Activated CD8-positive, alpha-beta memory T cell treated with anti-CD3 and anti-CD28 coated beads, Interleukin-2, amount 50 U/mL, for 48 hours (primary cell): ENCODE data around the gene CEMIP.

Experiments
- DNase-seq: peaks from one replicate; pipeline ENCODE4 v3.0.0-alpha.2; 2020

The CEMIP gene, protein sequence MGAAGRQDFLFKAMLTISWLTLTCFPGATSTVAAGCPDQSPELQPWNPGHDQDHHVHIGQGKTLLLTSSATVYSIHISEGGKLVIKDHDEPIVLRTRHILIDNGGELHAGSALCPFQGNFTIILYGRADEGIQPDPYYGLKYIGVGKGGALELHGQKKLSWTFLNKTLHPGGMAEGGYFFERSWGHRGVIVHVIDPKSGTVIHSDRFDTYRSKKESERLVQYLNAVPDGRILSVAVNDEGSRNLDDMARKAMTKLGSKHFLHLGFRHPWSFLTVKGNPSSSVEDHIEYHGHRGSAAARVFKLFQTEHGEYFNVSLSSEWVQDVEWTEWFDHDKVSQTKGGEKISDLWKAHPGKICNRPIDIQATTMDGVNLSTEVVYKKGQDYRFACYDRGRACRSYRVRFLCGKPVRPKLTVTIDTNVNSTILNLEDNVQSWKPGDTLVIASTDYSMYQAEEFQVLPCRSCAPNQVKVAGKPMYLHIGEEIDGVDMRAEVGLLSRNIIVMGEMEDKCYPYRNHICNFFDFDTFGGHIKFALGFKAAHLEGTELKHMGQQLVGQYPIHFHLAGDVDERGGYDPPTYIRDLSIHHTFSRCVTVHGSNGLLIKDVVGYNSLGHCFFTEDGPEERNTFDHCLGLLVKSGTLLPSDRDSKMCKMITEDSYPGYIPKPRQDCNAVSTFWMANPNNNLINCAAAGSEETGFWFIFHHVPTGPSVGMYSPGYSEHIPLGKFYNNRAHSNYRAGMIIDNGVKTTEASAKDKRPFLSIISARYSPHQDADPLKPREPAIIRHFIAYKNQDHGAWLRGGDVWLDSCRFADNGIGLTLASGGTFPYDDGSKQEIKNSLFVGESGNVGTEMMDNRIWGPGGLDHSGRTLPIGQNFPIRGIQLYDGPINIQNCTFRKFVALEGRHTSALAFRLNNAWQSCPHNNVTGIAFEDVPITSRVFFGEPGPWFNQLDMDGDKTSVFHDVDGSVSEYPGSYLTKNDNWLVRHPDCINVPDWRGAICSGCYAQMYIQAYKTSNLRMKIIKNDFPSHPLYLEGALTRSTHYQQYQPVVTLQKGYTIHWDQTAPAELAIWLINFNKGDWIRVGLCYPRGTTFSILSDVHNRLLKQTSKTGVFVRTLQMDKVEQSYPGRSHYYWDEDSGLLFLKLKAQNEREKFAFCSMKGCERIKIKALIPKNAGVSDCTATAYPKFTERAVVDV (N-terminal part only)

DNA sequence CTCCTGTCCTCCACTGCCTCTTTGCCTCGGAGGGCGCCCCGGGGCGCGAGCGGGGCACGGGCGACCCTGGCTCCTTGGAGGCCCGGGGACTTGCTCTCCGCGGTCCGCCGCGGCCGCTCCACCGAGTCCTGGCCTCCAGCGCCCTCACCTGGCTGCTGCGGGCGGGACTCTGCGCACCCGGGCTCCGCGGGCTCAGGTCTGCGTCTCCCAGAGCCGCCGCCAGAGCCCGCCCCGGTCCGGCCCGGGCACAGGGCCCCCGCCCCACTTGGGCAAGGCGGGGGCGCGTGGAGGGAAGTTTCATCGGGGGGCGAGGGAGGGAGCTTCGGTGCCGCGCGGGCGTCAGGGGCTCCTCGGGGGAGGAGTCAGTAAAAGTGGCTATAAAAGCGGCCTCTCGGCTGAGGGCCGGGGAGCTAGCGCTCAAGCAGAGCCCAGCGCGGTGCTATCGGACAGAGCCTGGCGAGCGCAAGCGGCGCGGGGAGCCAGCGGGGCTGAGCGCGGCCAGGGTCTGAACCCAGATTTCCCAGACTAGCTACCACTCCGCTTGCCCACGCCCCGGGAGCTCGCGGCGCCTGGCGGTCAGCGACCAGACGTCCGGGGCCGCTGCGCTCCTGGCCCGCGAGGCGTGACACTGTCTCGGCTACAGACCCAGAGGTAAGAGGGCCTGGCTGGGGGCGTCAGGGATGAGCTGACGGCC, at the start of gene CEMIP:
Gene CEMIP, plus strand, starts transcription at position 407 of the 694 bp plus-strand sequence. CDS start 94,510 bp downstream, outside the sequence.
- DNase-seq, result peak; percentile 87

DNA sequence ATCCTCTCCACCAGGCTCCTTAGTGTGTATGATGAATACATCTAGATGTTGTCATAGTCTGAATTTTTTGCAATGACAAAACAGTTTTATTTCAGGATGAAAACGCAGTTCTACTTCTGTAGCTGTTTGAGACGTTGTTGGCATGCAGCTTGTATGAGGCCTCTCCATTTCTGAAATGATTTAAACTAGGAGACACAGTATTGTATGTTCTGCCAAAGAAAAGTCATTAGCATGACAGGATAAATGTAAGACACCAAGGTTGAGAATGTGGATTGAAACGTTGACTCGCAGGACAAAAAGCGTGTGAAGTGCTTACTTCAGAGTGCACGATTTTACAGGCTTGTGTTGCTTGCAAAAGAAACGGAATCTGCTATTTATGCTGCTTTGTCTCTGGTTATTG, 48.8 kb upstream of the CEMIP start:
- no peak for DNase-seq

DNA sequence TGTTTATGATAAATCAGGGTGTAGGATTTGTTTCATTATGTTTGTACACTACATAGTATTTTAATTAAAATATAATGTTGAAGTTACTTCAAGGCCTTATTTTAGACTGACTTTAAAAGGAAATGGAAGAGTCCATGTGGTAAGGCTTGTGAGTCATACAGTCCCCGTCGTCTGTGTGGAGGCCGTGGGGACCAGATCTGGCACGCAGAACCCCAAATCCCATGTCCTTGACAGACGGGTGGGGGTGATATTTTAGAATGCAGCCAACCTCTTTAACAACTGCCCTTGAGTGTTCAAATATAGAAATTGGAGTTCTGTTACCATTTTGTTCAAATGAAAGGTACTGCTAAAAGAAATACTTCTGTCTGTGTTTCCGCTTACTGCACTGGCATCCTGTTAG, 48.2 kb upstream of the CEMIP start:
- DNase-seq, result no peak

DNA sequence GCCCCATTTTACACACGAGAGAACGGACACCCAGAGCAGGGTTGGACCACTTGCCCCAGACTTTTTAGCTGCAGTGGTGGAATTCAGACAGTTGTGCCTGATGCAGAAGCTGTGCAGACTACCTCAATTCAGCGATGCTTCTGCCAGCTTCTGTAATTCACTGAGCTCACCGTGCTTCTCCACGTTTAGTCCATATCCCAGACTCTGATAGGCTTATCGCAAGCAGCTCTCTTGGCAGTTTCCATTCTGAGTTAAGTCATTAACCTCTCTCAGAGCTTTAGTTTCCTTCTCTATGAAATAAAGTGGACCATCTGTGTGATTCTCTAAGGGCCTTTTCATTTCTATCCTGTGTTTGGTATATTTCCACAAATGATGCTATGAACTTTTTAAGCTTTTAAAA, 47.0 kb upstream of the CEMIP start:
- no peak for DNase-seq

DNA sequence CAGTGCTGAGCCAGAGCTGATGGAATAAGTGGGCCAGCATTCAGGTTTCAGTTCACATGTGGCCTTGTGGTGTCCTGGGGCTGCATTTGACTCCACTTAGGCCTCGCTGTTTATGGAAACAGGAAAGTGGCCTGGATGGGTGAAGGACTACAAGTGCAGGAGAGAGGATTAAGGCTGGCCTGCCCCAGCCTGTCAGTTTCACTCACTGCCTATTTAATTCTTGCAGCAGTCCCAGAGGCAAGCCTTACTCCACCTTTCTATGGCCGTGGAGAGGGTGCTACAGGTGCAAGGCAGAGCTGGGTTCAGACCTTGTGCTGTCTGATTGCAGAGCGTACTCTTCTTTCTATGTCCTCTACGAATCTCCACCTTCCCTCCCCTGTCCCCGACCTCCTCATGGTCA, 46.4 kb upstream of the CEMIP start:
- no peak for DNase-seq

DNA sequence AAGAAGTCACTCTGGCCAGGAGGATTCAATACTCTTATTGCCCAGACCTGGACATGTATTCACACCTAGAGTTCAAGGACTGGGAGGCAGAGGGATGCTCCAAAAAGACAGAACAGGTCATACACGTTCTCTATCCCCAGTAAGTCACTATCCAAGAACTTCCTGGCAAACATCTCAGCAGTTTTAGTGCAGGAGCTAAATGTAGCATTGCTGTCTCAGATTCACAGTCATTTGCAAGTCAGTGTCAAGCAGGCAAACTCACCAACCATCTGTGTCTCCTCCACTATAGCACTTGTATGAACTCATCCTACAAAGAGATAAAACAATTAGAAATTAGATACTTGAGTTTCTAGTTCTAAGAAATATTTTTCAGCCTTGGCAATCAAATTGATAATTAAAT, 45.7 kb upstream of the CEMIP start:
- DNase-seq, result no peak

DNA sequence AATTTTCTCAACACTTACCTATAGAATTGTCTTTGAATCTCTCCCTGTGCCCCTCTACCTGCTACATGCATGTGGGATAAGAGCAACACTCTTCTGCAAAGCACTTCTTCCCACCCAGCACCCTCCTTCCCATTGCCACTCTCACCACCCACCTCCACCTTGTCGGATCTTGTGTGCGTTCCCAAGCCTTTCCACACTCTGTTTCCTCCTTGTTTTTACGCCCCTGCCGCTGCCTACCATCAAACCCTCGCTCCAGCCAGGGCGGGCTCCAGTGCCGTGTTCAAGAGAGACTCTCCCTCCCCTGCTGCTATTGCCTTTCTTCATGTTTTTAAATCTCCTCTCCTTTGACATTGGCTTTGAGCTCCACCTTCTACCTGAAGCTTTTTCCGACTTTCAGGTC, 43.8 kb upstream of the CEMIP start:
- DNase-seq, result no peak

DNA sequence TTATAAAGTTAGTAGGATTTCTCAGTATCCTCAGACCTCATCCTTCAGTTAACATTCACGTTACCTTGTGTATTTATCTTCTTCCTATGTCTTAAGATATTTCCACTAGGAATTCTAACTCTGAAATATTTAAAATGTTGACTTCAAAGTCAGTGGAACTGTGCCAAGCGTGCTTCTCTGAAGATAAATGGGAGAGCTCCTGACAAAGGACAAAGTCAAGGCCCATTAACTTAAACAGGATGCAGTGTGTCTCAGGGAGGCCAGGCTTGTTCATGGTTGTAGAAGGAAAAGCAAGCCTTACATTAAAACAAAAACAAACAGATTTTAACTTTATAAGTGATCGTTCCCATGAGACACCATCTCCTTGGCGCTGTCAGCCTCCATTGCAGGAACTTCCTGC, 42.6 kb upstream of the CEMIP start:
- no peak for DNase-seq

DNA sequence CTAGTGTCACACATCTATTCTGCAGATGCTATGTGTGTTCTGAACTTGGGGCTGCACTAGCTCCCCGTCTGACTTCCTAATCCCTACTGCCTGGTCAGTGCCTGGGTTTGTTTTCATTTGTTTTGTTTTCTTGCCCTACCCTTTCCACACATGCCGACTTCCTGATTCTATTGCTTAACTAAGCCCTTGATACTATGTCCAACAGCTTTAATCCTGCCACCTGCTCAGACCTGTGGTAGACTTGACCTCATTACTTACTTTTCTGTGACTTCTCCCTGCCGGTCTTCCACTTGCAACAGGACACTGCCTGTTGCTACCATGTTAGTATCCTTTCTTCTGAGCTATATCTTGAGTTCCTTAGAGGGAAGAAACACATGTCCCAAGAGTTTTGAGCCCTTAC, 39.3 kb upstream of the CEMIP start:
- no peak for DNase-seq

DNA sequence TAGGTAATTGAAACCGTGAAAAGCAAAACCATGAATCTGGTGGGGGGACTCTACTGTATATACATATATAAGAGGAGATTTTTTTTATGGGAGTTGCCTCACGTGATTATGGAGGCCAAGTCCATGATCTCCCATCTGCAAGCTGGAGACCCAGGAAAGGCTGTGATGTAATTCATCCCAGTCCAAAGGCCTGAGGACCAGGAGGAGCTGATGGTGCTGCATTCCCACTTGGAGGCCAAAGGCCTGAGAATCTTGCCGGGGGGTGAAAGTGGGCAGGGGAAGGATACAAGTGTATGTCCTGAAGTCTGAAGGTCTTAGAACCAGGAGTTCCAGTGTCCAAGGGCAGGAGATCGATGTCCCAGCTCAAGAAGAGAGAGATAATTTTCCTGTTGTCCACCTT, 37.1 kb upstream of the CEMIP start:
- DNase-seq, result no peak

DNA sequence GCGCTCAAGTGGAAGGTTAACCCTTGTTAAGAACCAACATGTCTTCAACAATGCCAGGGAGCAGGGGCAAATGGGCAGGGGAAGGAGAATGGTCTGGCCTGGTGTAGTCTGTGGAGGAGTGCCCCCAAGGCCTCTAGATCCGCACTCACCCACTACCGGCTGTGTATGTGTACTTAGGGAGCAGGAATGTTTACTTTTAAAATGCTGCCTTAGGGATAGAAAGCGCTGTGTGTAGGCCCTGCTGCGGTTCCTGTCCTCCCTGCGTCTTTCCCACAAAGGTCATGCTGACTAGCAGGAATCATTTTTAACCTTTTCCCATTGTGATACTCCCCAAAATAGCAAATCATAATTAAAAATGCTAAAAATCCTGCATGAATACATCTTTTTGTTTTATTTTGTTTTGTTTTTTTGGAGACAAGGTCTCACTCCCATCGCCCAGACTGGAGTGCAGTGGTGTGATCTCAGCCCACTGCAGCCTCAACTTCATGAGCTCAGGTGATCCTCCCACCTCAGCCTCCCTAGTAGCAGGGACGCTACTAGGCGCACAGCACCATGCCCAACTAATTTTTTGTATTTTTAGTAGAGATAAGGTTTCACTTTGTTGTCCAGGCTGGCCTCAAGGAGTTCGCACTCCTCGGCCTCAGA, 35.9 kb upstream of the CEMIP start:
- DNase-seq, result no peak

DNA sequence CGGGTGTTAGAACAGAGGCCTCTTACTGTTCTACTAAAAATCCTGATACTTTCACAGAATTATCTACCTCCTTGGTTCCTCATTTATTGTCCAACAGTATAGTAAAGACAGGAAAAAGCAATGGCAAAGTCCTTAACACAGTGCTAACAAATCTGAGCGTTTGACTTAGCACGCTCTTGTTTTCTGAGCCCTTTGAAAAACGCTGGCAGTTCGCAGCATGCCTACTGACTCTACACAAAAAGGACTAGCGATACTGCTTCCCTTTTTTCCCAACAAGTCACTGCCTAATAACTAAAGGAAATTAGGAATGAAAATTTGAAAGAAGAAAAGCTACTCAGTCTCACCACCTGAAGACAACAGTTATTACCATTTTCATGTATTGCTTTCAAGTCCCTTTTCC, 34.8 kb upstream of the CEMIP start:
- DNase-seq, result no peak

DNA sequence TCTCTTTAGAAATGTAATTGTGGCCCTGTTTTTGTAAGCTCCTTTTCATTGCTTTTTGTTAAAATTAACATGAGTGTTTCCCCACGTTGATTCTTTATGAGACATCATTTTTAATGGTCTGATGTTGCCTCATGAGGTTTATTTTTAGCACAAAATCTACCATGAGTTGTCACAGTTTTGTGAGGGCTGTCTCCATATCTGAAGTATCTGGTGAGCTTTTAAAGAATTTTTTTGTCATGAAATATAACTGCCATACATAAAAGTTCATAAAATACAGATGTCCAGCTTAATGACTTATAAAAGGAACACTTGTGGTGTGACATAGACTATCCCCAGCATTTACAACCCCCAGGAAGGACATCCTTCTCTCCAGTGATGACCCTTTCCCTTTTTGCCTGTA, 34.3 kb upstream of the CEMIP start:
- no peak for DNase-seq

DNA sequence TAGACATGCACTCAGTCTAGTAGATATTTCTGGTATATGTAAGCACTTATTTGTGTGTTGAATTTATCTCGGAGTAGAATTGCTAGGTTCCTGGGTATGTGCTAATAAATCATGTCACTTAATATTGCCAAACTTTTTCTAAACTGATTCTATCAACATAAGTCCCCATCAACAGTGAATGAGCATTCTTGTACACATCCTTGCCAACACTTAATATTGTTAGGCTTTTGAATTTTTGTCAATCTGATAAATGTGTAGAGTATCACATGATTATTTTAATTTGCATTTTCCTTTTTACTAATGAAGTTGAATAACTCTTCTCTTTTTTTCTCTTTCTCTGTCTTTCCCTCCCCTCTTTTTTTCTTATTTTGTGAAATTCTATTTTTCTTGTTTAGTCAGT, 33.3 kb upstream of the CEMIP start:
- DNase-seq, result no peak

DNA sequence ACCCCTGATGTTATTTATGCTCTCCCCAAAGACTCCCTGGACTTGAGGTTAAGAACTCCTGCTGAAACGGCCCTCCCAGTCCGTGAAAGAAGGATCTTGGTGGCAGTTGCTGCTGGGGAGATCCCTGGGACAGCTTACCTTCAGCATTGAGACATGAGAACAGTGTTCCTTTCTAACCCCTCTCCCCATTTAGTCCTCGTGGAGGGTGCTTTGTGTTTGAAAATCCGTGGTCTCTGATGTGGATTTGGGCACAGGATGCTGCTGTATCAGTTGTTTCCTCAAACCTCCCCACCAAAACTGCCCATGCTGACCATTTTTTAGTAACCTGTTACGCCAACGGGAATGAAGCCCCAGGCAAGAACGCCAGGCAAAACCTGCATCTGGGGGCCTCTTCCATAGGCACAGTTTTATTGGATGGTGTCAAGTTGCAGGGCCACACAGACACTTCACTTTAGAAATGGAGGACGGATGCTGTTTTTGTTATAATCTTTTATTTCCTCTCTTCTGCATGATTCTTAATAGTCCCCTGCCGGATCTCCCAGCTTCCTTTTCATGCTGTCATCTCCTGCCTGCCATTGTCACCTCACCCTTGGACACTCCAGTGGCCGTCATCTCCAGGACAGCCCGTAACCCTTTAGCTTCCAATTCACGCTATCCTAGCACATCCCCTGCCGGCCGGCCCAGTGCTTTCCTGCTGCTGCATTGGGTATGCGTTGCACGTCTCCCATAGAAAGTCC, 31.7 kb upstream of the CEMIP start:
- DNase-seq, result no peak

DNA sequence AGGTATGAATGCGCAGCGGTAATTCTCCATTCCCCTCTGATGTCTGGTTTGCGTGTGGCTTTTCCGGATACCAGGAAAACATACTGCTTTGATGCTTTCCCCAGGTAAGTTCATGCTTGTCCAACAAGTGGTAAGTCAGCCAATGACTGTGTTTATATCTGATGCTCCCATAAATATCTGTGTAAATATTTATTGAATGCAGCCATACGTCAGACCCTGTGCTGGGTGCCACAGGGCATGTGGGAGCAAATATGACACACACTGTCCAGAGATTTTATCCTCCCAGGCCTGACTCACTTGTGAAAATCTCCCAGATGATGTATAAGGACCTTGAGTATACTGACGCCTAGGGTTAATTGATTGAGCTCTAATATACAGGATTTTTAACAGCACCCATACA, 29.6 kb upstream of the CEMIP start:
- no peak for DNase-seq

DNA sequence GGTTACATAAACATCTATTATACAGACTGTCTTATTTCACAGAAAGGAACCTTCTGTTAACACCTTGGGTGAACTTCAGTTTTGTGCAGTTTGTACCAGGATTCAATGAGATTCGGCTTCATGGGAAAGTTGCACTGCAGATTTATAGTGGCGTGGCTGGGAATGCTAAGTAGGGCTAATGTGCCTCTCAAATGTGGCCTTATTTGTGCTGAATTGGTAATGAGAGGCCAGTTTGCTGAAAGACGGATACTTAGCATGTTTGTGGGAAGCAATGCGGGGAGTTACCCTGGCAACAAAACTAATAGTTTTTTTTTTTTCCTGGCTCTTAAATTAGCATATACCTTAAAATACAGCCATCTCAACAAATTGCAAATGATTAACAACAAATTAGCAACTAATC, 28.6 kb upstream of the CEMIP start:
- DNase-seq, result no peak

DNA sequence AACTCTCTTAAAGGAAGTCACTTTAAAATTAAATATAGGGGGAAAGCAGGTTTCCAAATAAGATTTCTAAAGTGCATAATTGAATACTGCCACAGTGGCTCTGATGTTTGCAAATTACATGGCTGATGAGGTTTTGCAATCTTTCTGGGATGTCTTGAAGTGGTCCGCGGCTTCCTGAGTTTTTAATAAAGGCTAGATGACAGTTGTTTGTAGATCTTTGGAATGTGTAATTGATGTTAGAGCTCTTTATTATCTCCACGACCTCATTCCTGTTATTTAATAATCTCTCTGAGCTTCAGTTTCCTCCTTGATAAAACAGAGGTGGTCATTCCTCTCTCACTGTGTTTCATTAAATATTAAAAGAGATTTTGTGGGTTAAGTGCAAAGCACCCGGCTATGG, 27.0 kb upstream of the CEMIP start:
- no peak for DNase-seq

DNA sequence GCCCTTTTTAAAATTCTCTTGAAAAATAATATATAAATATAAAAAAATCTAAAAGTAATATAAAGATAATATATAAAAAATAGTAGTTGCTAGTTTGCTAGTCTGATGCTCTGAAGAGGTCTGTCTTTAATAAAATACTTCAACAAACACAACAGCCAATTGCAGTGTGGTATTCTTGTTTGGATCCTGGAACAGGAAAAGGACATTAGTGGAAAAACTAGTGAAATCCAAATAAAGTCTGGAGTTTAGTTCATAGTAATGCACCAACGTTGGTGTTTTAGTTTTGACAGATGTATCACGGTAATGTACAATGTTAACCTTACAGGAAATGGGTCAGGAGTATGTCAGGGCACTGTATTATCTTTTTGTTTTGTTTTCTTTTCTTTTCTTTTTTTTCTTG, 26.0 kb upstream of the CEMIP start:
- no peak for DNase-seq

DNA sequence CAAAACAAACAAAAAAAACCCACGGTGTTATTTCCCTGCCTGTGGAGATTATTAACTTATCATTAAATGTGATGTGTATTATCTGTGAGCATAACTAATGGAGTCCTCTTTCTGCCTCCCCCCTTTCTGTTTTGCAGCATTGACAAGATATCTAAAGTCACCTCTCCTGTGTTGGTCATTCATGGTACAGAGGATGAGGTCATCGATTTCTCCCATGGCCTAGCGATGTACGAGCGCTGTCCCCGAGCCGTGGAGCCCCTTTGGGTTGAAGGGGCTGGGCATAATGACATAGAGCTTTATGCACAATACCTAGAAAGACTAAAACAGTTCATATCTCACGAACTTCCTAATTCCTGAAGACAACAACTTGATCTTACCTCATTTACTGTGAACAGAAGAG, 25.2 kb upstream of the CEMIP start:
- DNase-seq, result no peak

DNA sequence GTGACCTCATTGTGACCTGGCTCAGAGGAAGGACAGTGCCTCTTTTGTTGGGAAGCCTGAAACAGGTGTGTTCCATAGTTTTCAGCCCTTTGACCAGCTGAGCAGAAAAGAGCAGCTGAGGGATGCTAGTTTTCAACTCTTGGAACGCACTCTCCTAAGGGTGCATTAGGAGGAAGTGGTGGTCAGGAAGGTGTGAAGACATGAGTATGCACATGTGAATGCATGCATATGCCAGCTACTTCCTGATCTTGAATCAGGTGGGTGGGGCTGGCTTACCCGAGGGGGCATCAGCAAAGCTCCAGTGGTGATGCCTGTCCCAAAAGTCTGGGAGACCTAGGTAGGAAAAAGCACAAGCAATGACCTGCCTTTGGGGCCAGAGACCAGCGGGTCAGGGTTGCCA, 23.3 kb upstream of the CEMIP start:
- no peak for DNase-seq
